WTC11 (cell line): ENCODE results near the gene ZPR1. TPM values are rescaled to one million over a fixed set of nuclear protein-coding genes. Genes with fewer than 3 reads are reported as not detected.

Experiments used
- ATAC-seq: fragments of 200-7000 bp; cut with Tn5 transposase; 2 replicates; pipeline ENCODE4 v1.10.0; 2021; ENCODE audit warnings: mild to moderate bottlenecking, moderate library complexity
- CTCF ChIA-PET: fragments of 300-600 bp; sonication (Branson Sonifier 250); formaldehyde crosslinking; loops from one replicate; lab custom pipeline; 2021; ENCODE audit warnings: antibody characterized with exemption; lab: Charles Lee
- POLR2A ChIA-PET: fragments of 350-600 bp; sonication (Branson Sonifier 250); formaldehyde crosslinking; loops from one replicate; lab custom pipeline; 2021; ENCODE audit warnings: antibody characterized with exemption; lab: Charles Lee
- DNase-seq: peaks from one replicate; pipeline ENCODE4 v3.0.0; 2021; ENCODE audit warnings: low spot score
- H3K27ac Mint-ChIP-seq: 2 replicates; pipeline ENCODE4 v1.8.0; 2021; ENCODE audit warnings: mixed read lengths
- H3K27me3 Mint-ChIP-seq: 2 replicates; pipeline ENCODE4 v1.8.0; 2021; ENCODE audit warnings: low read depth, mild to moderate bottlenecking, moderate library complexity, mixed read lengths
- H3K36me3 Mint-ChIP-seq: 2 replicates; pipeline ENCODE4 v1.8.0; 2021; ENCODE audit warnings: mixed read lengths
- H3K4me1 Mint-ChIP-seq: 2 replicates; pipeline ENCODE4 v1.8.0; 2022; ENCODE audit warnings: mixed read lengths
- H3K4me3 Mint-ChIP-seq: 2 replicates; pipeline ENCODE4 v1.8.0; 2021; ENCODE audit warnings: mild to moderate bottlenecking, moderate library complexity, mixed read lengths
- H3K9me3 Mint-ChIP-seq: 2 replicates; pipeline ENCODE4 v1.8.0; 2021; ENCODE audit warnings: mixed read lengths
- AR ChIP-seq: fragments of 250-450 bp; sonication (Bioruptor Pico); IDR thresholded peaks from 2 replicates; pipeline ENCODE4 v1.9.0; 2021; ENCODE audit warnings: mild to moderate bottlenecking
- ATF1 ChIP-seq: sonication (generic); formaldehyde crosslinking; IDR thresholded peaks from 2 replicates; pipeline ENCODE4 v1.8.1; 2023; ENCODE audit warnings: mild to moderate bottlenecking, moderate library complexity, missing genetic modification reagents
- ELF4 ChIP-seq: sonication (generic); formaldehyde crosslinking; IDR thresholded peaks from 2 replicates; pipeline ENCODE4 v1.8.1; 2022; ENCODE audit warnings: low read depth, mild to moderate bottlenecking, moderate library complexity, missing genetic modification reagents
- ERG ChIP-seq: fragments of 250-450 bp; sonication (Bioruptor Pico); IDR thresholded peaks from 2 replicates; pipeline ENCODE4 v1.8.0; 2021; ENCODE audit warnings: mild to moderate bottlenecking
- FOXJ3 ChIP-seq: sonication (generic); formaldehyde crosslinking; IDR thresholded peaks from 2 replicates; pipeline ENCODE4 v1.9.0; 2021; ENCODE audit warnings: missing genetic modification reagents, mild to moderate bottlenecking, borderline replicate concordance
- GABPB1 ChIP-seq: sonication (generic); formaldehyde crosslinking; IDR thresholded peaks from 2 replicates; pipeline ENCODE4 v1.8.1; 2023; ENCODE audit warnings: mild to moderate bottlenecking, missing genetic modification reagents
- MYBL2 ChIP-seq: sonication (generic); formaldehyde crosslinking; IDR thresholded peaks from 2 replicates; pipeline ENCODE4 v1.8.1; 2023; ENCODE audit warnings: mild to moderate bottlenecking, moderate library complexity, missing genetic modification reagents
- NR2C2 ChIP-seq: sonication (generic); formaldehyde crosslinking; IDR thresholded peaks from 2 replicates; pipeline ENCODE4 v1.8.0; 2022; ENCODE audit warnings: mild to moderate bottlenecking, missing genetic modification reagents
- OVOL2 ChIP-seq: fragments of 250-450 bp; sonication (Bioruptor Pico); IDR thresholded peaks from 2 replicates; pipeline ENCODE4 v1.9.0; 2021; ENCODE audit warnings: mild to moderate bottlenecking, borderline replicate concordance
- RELA ChIP-seq: sonication (generic); formaldehyde crosslinking; IDR thresholded peaks from 2 replicates; pipeline ENCODE4 v1.8.1; 2022; ENCODE audit warnings: missing genetic modification reagents, mild to moderate bottlenecking, borderline replicate concordance
- SMAD3 ChIP-seq: sonication (generic); formaldehyde crosslinking; IDR thresholded peaks from 2 replicates; pipeline ENCODE4 v1.8.0; 2022; ENCODE audit warnings: missing genetic modification reagents, mild to moderate bottlenecking, borderline replicate concordance
- USF2 ChIP-seq: sonication (generic); formaldehyde crosslinking; IDR thresholded peaks from 2 replicates; pipeline ENCODE4 v1.8.1; 2023; ENCODE audit warnings: mild to moderate bottlenecking, missing genetic modification reagents, moderate library complexity
- ZNF121 ChIP-seq: sonication (generic); formaldehyde crosslinking; IDR thresholded peaks from 2 replicates; pipeline ENCODE4 v1.8.0; 2023; ENCODE audit warnings: missing genetic modification reagents
- ZNF138 ChIP-seq: sonication (generic); formaldehyde crosslinking; conservative IDR thresholded peaks from 2 replicates; pipeline ENCODE4 v1.8.1; 2022; ENCODE audit warnings: mild to moderate bottlenecking, moderate library complexity, missing genetic modification reagents
- ZNF219 ChIP-seq: sonication (generic); formaldehyde crosslinking; IDR thresholded peaks from 2 replicates; pipeline ENCODE4 v1.8.0; 2023; ENCODE audit warnings: missing genetic modification reagents, mild to moderate bottlenecking, borderline replicate concordance
- ZNF416 ChIP-seq: fragments of 250-450 bp; sonication (Bioruptor Pico); IDR thresholded peaks from 2 replicates; pipeline ENCODE4 v1.9.0; 2021; ENCODE audit warnings: mild to moderate bottlenecking, inconsistent platforms
- ZNF423 ChIP-seq: fragments of 250-450 bp; sonication (Bioruptor Pico); IDR thresholded peaks from 2 replicates; pipeline ENCODE4 v2.1.2; 2022; ENCODE audit warnings: mild to moderate bottlenecking, moderate library complexity
- total RNA-seq: library from RNA; stranded (reverse); gene quantifications from 3 replicates; pipeline ENCODE4 v1.2.3, GENCODE V29; 2021

Gene ZPR1
- total RNA-seq, 1 experiment from 2014 or later: 59.6 TPM

- TF ChIP-seq AR (CRISPR knock-in tag) (no peak), ATF1 (no peak), ERG (no peak)
These were observed 44.0 kb upstream of the ZPR1 start (continued) for GRCh38 chr11:116831790-116832349.

GRCh38 chr11:116830184-116830912 is 42.5 kb upstream of the ZPR1 start:
- Mint-ChIP-seq H3K36me3 (no peaks in the 10 kb centered on the region), H3K4me1 (peaks cover 5% of the 10 kb centered on the region), H3K27me3 (peaks cover 7% of the 10 kb centered on the region), H3K4me3 (no peak overlapping the region), H3K9me3 (peaks cover 3% of the 10 kb centered on the region; the same call in 1 of the 2 replicates)
- DNase-seq (no peak), ATAC-seq (no peak)
- ChIA-PET POLR2A (no interaction called here), CTCF (interaction anchor here (1.1 to 1.7 kb wide), 2 partner anchors 12 to 39 kb away, joined by 3 to 10 read pairs; partner anchors contain the start of gene APOA5)
- TF ChIP-seq NR2C2 (CRISPR knock-in tag) (no peak), OVOL2 (CRISPR knock-in tag) (no peak), SMAD3 (no peak), MYBL2 (CRISPR knock-in tag) (no peak), ZNF423 (CRISPR knock-in tag) (no peak), RELA (CRISPR knock-in tag) (no peak), ZNF416 (no peak), USF2 (CRISPR knock-in tag) (no peak), ZNF219 (CRISPR knock-in tag) (no peak)
- TF ChIP-seq, all 79 proteins: peak for 0
- H3K27ac Mint-ChIP-seq: no peak overlapping the region

GRCh38 chr11:116829525-116830183 is 41.8 kb upstream of the ZPR1 start, which contains the start of gene APOC3:
TSS of gene APOC3 (plus strand) at chr11:116829907. CDS start at chr11:116830583, 676 bp downstream.
- Mint-ChIP-seq H3K9me3 (peaks cover 3% of the 10 kb centered on the region; the same call in 1 of the 2 replicates), H3K27ac (no peak within 1 kb of the TSS), H3K4me1 (peaks cover under 1% of the 10 kb centered on the region), H3K36me3 (no peaks in the 10 kb centered on the region), H3K27me3 (peaks cover 1% of the 10 kb centered on the region), H3K4me3 (no peak within 1 kb of the TSS)
- TF ChIP-seq ELF4: no peak
- TF ChIP-seq GABPB1 (CRISPR knock-in tag): peak; percentile 96
- TF ChIP-seq ZNF138: no peak
- TF ChIP-seq ZNF121 (CRISPR knock-in tag): no peak
- TF ChIP-seq FOXJ3 (CRISPR knock-in tag): no peak
- ChIA-PET POLR2A (no interaction called here), CTCF (interaction anchor here (0.8 to 1.7 kb wide), 4 partner anchors 13 to 277 kb away, joined by 3 to 10 read pairs (median 3); partner anchors contain the start of gene APOA5)
- DNase-seq (no peak), ATAC-seq (no peak)
